ENCODE results near the gene RBPJL.

GRCh38 chr20:45359406-45360148 lies 52.9 kb downstream of the RBPJL start:
- TF ChIP-seq NFIB (CRISPR knock-in tag; IDR thresholded peaks at IDR 0.05; ENCODE audit: borderline replicate concordance) = no peak
- no peak for TF ChIP-seq PBX3 (CRISPR knock-in tag; IDR thresholded peaks at IDR 0.05; ENCODE audit: borderline replicate concordance)
- TF ChIP-seq, protein P1, sequence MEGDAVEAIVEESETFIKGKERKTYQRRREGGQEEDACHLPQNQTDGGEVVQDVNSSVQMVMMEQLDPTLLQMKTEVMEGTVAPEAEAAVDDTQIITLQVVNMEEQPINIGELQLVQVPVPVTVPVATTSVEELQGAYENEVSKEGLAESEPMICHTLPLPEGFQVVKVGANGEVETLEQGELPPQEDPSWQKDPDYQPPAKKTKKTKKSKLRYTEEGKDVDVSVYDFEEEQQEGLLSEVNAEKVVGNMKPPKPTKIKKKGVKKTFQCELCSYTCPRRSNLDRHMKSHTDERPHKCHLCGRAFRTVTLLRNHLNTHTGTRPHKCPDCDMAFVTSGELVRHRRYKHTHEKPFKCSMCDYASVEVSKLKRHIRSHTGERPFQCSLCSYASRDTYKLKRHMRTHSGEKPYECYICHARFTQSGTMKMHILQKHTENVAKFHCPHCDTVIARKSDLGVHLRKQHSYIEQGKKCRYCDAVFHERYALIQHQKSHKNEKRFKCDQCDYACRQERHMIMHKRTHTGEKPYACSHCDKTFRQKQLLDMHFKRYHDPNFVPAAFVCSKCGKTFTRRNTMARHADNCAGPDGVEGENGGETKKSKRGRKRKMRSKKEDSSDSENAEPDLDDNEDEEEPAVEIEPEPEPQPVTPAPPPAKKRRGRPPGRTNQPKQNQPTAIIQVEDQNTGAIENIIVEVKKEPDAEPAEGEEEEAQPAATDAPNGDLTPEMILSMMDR (CRISPR knock-in tag; IDR thresholded peaks at IDR 0.05) = no peak
- TF ChIP-seq ZNF629 (CRISPR knock-in tag; conservative IDR thresholded peaks at IDR 0.05) = peak; percentile 78
- TF ChIP-seq FOXA1 (IDR thresholded peaks at IDR 0.05) = no peak
- no peak for TF ChIP-seq FOXA1 (CRISPR knock-in tag; IDR thresholded peaks at IDR 0.05)
- TF ChIP-seq, protein P2, sequence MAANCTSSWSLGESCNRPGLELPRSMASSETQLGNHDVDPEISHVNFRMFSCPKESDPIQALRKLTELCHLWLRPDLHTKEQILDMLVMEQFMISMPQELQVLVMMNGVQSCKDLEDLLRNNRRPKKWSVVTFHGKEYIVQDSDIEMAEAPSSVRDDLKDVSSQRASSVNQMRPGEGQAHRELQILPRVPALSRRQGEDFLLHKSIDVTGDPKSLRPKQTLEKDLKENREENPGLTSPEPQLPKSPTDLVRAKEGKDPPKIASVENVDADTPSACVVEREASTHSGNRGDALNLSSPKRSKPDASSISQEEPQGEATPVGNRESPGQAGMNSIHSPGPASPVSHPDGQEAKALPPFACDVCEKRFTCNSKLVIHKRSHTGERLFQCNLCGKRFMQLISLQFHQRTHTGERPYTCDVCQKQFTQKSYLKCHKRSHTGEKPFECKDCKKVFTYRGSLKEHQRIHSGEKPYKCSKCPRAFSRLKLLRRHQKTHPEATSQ (CRISPR knock-in tag; IDR thresholded peaks at IDR 0.05; ENCODE audit: borderline replicate concordance) = no peak
- TF ChIP-seq ZNF552 (CRISPR knock-in tag; IDR thresholded peaks at IDR 0.05; ENCODE audit: borderline replicate concordance) = no peak
- TF ChIP-seq JUN (CRISPR knock-in tag; IDR thresholded peaks at IDR 0.05) = peak; percentile 88
- TF ChIP-seq MXI1 (IDR thresholded peaks at IDR 0.05; ENCODE audit: borderline replicate concordance, low read depth, low read length) = no peak

All from HepG2 (cell line).